ENCODE measurements around the gene DTX4.

DNA sequence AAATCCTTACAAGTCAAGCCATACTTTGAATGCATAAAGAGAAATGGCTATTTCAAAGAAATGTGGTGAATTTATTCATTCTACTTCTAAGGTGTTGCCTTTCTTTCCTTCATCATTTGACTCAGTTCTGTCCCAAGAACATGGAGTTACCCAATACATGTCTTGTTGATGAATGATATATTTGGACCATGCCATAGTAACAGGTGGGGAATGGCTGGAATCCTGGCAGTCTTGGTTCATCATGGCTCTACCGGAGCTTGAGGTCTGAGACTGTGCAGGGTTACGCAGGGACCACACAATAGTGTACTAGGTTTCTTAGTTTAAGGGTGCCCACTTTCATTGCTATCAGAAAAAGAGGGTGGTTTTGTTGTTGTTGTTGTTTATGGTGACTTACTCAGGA is 81.1 kb downstream of the DTX4 start:
- TF ChIP-seq, protein P1, sequence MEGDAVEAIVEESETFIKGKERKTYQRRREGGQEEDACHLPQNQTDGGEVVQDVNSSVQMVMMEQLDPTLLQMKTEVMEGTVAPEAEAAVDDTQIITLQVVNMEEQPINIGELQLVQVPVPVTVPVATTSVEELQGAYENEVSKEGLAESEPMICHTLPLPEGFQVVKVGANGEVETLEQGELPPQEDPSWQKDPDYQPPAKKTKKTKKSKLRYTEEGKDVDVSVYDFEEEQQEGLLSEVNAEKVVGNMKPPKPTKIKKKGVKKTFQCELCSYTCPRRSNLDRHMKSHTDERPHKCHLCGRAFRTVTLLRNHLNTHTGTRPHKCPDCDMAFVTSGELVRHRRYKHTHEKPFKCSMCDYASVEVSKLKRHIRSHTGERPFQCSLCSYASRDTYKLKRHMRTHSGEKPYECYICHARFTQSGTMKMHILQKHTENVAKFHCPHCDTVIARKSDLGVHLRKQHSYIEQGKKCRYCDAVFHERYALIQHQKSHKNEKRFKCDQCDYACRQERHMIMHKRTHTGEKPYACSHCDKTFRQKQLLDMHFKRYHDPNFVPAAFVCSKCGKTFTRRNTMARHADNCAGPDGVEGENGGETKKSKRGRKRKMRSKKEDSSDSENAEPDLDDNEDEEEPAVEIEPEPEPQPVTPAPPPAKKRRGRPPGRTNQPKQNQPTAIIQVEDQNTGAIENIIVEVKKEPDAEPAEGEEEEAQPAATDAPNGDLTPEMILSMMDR (IDR thresholded peaks at IDR 0.05; ENCODE audit: borderline replicate concordance, extremely low read depth, low read length, poor library complexity, severe bottlenecking): no peak
- TF ChIP-seq EZH2 (IDR thresholded peaks at IDR 0.05; ENCODE audit: borderline replicate concordance, low read depth, low read length, severe bottlenecking): no peak
